ENCODE measurements around the gene SRPK2.

DNA sequence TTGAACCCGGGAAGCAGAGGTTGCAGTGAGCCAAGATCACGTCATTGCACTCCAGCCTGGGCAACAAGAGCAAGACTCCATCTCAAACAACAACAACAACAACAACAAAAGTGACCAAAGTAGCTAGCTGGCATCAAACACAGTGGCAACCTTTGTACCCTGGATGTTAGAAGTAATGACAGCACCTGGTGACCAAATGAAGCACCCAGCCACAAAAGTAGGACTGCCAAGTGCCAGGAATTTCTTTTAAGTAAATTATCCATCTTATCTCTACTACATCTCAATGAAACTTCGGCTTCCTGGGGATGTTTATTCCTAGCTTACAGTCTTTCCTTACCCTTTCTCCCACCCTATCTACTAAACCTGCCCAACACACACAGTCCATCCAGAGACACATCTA lies 18.8 kb downstream of the SRPK2 start:
- TF ChIP-seq, protein P1, sequence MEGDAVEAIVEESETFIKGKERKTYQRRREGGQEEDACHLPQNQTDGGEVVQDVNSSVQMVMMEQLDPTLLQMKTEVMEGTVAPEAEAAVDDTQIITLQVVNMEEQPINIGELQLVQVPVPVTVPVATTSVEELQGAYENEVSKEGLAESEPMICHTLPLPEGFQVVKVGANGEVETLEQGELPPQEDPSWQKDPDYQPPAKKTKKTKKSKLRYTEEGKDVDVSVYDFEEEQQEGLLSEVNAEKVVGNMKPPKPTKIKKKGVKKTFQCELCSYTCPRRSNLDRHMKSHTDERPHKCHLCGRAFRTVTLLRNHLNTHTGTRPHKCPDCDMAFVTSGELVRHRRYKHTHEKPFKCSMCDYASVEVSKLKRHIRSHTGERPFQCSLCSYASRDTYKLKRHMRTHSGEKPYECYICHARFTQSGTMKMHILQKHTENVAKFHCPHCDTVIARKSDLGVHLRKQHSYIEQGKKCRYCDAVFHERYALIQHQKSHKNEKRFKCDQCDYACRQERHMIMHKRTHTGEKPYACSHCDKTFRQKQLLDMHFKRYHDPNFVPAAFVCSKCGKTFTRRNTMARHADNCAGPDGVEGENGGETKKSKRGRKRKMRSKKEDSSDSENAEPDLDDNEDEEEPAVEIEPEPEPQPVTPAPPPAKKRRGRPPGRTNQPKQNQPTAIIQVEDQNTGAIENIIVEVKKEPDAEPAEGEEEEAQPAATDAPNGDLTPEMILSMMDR (IDR thresholded peaks at IDR 0.05) = no peak
- TF ChIP-seq EZH2 (IDR thresholded peaks at IDR 0.05) = no peak

Measured in neural progenitor cell (in vitro differentiated cells).